Measurements from ENCODE around the gene STK4. TPM values are rescaled to one million over a fixed set of nuclear protein-coding genes. Genes with fewer than 3 reads are reported as not detected.
A peak's percentile ranks its signal among the peaks of the same experiment; 100 is the strongest.

Gene STK4
- polyA plus RNA-seq, 3 donors = 14.8 to 20.7 (median 20.5) TPM

DNA sequence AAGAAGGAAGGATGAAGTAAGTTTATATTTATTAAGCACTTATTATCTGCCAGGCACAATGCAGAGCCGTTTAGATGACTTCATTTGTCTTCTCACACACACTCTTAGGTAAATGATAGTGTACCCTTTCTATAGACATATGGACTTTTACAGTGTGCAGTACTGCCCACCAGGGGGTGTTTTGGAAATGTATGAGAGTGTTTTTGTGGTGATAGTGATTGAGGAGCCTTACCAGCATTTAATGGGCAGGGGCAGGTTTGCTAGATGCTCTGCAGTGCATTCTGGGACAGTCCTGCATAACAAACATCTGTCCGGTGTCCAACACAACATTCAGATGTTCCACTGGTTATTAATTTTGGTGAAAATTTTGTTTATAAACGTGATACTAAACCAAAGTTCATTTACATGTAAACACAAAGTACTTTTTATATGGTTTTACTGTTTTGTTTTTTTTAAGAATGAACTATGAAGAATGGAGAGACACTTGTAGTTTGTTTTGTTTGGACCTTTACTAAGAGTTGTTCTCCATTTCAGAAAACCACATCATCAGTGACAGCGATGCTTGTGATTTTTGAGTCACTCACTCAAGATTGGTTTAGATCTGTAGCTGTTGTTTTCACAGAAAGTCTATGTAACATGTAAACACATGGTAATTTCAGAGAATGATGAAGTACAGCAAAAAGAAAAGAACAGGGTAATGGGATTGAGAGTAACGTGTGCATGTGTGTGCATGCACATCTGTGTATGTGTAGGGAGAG is 114.7 kb downstream of the STK4 start:
- DNase-seq = no peak

DNA sequence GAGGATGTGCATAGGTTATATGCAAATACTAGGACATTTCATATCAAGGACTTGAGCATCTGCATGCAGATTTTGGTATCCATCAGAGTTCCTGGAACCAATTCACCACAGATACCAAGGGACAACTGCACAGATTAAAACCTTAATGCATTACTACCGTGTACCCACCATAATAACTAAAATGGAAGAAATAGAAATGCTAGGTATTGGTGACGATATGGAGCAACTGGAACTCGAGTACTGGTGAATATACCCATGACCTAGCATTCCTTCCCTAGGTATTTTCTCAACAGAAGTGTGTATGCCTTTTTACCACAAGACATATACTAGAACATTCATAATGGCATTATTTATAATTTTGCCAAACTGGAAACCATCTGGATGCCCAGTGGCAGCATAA is 116.2 kb downstream of the STK4 start:
- DNase-seq = no peak

DNA sequence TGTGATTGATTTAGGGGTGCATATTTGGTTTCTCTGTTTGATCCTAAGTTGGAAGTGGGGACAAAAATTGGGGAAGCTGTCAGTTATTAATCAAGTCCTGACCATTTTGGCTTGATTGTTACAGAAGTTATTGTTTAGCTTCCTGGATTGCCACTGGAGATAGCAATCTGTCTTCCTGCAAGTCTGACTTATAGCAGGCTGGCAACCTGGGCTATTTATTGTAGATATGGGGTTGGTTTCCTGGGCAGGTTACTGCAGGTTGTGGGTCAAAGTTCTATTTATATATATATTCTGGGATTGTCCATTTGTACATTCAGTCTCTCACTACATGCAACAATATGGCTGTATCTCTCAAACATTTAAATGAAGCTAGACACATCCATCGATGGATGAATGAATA is 116.8 kb downstream of the STK4 start:
- DNase-seq = no peak

DNA sequence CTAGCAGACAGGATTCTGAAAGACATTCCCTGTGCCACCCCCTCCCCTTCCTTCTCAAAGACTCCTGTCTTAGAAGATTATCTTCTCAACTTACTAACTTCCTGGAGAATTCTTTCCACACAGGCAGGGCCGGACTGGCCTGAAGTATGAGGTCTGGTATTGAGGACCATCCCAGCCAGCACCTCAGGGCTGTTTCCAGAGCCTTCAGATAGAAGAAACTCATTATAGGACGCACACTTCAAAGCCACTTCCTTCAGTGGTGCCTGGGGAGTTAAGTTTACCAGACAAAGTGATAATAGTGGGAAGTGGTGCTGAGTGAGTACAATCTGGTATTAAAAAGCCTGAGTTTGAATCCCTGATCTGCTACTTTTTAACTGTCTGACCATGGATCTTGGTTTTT is 119.0 kb downstream of the STK4 start:
- no peak for DNase-seq

DNA sequence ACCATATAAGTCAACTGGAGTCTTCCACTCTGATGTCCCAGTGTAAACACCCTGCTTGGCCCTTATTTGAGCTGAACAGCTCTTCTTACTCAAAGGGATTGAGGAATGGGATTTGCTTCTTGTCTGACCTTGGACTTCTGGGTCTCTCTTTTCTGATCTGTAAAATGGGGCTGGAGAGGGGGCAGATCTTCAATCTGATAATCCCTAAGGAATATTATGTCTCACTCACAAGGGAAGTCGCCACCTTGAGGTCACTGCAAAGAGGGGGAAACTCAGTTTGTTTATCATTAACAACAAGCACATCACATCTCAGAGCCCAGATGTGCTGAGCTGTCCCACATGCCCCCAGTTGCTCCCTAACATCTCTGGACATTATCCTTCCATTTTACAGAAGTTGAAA is 119.6 kb downstream of the STK4 start:
- no peak for DNase-seq

DNA sequence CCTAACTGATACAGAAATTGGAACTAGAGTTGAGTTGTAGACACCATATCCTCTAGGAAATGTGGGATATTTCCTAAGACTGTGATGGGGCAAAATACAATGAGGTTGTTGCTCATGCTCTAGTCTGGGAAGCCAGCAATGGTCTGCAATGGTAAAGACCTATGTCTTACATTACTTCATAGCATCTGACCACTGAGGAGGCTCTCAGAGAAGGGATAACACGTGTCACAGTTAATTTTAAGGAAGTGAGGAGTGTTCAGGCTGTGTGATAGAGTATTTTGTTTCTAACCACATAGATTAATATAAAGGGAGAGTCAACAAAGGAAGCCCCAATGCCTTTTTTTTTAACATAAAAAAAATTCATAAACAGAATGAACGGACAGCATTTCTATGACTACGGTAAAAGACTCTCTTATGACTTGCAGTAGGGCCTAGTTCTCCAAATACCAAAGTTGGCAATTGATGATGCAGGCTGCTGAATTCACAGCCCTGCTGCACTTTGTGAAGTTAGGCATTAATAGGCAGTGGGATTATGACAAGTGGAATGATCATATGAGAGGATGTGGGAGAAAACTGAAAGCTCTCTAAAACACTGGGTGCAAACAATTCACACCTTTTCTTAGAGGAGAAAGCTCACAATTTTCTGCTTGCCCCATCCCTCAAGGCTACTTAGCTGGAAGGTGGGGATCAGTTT is 120.9 kb downstream of the STK4 start:
- DNase-seq = no peak

DNA sequence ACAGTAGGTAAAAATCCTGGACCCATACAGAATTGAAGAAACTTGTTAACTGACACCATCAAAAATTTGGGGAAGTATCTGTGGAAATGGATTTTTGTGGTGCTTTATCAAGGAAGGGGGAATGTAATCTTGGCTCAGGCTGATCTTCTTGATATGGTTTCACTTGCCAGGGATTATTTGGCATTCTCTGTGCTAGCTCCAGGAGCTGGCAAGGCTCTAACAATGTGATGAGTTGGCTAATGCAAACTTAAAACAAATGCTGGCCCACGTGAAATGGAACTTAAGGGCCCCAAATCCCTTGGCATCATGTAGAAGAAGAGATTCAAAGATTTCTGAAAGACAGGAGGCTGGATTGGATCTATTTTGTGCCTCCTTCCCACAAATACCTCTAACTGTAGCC is 121.5 kb downstream of the STK4 start:
- DNase-seq = no peak

DNA sequence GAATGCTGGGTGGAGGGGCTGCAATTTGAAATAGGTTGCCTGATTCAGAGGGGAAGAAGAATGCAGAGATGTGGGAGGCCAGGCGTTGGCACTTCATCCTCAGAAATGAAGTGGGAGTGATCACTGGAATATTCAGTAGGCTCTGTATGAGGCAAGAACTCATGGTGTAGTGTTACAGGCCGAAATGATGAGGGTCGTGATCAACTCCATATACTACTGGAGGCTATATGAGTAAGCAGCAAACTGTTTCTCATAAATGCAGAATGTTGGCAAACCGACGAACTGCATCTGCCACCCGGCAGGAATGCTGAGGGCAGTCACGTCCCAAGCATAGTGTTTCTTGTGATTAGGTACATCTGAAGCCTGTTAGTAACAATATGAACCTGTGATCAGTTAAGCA is 121.9 kb downstream of the STK4 start:
- DNase-seq = peak; percentile 23

DNA sequence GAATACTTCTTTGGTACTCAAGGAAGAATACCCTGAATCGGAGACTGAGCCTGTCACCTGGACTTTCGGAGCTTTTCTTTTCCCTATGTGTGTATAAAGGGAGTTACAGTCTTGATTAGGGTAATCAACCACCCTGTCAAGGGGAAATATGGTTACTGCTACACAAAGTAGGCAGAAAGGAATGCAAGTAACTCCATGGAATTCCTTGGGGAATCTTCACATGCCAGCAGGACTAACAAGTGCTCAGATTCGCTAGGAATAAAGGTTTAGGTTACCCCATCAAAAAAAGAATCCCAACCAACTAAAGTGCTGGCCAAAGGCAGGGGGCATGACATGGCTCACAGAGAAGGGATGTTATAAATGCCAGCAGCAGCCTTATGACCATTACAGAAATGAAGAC is 124.2 kb downstream of the STK4 start:
- no peak for DNase-seq

DNA sequence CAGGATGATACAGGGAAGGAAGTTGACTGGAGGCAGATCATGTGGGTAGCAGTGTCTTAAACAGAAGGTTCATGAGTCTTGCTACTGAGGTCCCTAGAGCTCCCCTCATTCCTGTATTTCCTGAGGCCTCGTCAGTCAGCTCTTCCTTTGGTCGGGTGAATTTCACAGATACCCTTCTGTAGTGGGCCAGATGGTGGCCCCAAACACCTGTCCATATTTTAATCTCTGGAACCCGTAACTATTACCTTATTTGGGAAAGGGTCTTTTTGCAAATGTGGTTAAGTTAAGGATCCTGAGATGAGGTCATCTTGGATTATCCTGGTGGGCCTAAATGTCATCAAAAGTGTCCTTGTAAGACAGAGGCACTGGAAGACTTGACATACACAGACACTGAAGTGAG is 125.1 kb downstream of the STK4 start:
- no peak for DNase-seq

DNA sequence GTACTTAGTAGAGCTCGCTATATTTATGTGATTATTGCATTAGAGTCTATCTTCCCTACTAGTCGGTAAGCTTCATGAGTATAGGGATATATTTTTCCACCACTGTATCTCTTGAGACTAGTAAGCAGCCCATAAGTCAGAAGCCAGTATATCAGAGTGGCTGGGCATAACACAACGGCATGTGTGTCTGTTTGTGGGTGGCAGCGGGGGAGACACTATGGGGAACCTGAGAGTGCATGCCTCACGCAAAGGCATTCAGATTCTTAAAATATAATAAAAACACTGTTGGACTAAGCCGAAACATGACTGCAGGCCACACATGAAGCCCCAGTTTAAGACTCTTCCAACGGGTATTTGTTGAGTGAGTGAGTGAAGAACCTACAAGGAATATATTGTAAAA is 126.6 kb downstream of the STK4 start:
- DNase-seq = no peak

DNA sequence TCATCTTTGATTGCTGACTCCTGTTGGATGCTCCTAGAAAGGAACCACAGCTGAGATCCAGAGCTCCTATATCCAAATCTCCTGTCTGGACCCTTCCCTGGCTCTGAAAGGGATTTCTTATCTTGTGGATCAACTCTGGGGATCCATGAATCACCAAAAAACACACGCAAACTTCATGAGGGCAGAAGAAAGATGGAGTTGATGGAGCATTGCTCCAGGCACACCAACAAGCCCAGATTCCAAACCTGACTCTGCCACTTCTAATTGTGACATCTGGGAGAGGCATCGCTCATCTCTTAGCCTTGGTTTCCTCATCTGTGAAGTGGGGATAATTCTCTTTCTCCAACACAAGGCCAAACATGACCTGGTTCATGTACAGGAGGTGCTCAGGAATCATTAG is 127.9 kb downstream of the STK4 start:
- no peak for DNase-seq

DNA sequence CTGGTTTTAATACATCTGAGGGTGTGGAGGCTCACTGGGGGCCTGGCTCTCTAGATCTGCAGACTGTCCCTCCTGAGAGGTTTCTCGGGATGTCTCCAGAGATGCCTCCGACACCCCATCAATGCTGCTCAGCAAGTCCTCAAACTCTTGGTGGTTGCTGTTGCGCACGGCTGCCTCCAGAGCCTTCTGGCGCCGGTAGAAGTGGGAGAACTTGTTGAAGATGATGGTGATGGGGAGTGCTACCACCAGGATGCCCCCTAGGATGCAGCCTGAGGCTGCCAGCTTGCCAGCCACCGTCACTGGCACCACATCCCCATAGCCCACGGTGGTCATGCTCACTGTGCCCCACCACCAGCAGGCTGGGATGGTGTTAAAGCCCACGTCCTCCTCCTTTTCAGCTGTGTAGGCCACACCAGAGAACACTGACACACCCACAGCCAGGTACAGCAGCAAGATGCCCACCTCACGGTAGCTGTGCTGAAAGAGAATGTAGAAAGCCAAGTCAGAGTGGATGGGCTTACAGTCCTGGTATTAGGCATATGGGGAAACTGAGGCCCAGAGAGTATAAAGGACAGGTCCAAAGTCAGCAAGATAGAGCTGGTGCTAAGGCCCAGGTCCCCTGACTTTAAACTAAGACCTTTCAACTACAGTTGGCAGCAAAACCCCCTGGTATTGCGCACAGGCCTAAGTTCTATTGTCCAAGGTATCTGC is 128.7 kb downstream of the STK4 start:
- no peak for DNase-seq

DNA sequence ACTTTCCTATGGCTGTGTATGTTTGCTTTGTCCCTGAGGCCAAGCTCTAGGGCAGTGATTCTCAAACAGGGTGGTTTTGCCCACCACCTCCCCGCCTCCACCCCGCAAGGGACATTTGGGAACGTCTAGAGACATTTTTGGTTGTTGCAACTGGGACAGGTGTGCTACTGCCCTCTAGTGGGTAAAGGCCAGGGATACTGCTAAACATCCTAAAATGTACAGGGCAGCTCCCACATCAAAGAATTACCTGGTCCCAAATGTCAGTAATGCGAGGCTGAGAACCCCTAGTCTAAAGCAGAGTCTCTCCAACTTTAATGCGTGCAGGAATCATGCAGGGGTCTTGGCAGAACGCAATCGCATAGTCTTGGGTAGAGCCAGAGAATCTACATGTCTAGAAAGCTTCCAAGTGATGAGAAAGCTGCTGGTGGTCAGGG is 129.5 kb downstream of the STK4 start:
- DNase-seq = peak; percentile 33

DNA sequence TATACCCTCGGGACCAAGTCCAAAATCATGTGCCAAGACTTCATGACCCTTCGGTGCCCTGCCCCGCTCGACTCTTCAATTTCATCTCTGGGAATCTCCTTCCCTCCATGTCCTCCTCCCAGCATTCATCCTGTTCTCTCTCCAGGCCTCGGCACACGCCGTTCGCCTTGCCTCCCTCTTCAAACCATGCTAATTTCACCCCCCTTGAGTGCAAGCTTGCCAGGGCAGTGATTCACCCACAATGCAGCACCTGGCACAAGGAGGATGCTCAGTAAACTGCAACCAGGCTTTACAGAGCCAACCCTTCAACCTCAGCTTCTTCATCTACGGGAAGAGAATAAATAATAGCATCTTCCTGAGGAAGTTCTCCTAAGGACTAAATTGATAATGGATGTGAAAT is 130.5 kb downstream of the STK4 start:
- no peak for DNase-seq

DNA sequence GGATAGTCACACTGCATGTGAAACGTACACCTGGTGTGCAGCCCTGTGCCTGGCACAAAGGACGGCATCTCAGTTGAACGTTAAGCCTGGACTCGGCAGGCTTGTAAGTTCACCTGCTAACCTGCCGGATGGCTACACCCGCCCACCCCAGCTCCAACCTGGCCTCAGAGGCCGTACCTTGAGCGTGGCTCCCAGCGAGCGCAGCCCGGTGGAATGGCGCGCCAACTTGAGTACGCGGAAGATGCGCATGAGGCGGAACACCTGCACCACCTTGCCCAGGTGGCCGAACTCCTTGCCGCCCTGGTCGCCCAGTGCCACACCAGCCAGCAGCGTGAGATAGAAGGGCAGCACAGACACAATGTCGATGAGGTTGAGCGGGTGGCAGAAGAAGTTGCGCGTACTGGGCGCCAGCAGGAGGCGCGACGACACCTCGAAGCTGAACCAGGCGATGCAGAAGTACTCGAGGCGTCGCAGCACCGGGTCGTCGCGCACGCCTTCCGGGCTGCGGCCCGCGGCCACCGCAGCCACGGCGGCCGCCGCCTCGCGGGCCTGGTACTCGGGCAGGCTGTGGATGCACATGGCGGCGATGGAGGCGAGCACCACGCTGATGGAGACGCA is 131.3 kb downstream of the STK4 start:
- DNase-seq = peak; percentile 41

DNA sequence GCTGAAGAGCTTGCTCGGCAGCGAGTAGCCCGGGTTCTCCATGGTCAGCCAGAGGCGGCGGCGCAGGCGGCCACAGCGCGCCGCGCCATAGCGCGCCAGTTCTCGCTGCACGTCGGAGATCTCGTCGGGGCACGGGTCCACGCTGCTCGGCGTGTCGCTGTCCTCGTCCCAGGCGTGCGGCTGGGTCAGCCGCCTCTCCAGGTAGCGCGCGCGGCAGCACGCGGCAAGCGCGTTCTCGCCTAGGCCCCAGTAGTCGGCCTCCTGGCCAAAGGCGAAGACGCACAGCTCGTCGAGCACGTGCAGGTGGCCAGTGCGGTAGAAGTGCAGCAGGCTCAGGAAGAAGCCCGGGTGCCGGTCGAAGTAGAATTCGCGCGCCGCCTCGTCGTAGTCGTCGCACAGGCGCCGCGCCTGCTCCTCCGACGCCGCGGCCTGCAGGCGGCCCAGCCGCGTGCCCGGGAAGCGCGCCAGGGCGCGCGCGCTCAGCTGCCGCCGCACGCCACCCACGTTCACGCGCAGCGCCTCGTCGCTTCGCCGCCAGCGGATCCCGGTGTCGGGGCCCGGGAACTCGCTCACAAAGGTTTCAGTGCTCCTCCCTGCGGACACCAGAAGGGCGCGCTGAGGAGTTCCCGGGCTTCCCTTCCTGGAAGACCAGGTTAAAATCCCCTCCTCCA is 131.9 kb downstream of the STK4 start:
- DNase-seq = peak; percentile 36

DNA sequence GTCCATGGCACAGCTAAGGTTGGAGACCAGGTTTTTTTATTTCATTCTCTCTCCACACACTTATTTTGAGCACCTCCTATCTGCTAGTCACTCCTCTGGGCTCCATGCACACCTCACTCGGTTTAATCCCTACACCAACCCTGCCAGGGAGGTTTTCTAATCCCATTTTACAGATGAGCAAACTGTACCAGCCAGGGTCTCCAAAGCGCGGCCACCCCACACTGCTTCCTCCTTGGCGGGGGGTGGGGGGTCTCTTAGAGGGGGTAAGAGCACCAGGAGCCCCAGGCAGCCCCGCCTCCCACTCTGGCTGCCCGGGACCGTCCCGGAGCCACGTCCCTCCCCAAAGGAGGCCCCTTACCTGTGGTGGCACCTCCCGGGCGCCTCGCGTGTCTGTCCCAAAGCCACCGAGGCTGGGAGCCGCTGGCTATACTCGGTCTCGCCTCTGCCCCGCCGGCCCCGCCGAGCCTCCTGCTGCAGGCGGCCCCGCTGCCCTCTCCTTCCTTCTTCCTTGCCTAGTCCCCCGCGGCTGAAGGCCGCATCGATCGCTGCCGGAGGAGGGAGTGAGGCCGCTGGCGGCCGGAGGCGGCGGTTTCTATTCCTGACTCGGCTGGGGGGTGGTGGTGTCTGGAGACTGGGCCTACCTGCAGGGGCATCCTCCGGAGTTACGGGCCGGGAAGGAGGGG is 134.4 kb downstream of the STK4 start, which contains the start of gene KCNS1:
KCNS1 (minus strand) TSS at position 565 of the 683 bp plus-strand sequence. CDS start 1,891 bp downstream, outside the sequence.
- peak; percentile 10 for DNase-seq

DNA sequence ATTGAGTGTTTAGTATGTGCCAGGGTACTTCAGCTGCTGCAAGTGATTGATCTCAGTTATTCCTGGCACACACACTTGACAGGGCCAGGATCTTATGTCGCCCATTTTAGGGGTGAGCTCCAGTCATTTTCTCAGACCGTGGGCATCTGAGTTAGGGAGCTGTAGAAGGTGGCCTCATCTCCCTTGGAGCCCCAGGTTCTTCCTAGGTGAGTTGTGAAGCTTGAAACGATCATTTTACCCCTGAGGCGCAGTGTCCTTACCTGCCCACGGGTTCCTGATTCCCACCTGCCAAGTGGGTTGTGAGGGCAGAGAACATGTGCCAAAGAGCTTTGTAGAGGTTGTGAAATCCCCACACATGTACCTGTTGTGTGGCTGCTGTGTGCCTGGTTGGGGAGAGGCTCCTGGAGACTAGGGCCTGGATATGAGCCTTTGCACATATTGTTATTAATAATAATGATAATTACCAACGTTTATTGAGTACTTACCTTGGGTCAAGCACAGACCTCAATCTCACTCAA is 135.1 kb downstream of the STK4 start:
- DNase-seq = no peak

DNA sequence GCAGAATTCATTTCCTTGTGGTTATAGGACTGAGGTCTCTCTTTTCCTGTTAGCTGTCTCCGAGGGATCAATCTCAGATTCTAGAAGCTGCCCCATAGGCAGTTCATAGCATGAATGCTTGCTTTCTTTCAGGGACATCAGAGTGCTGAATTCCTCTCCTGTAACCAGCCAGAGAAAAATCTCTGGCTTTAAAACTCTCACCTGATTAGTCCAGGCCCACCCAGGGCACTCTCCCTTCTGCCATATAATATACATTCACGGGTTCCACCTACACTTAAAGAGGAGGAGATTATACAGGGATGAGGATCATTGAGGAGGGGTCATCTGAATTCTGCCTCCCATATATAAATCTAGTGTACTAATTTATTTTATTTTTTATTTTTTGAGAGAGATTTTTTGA is 136.8 kb downstream of the STK4 start:
- DNase-seq = no peak

DNA sequence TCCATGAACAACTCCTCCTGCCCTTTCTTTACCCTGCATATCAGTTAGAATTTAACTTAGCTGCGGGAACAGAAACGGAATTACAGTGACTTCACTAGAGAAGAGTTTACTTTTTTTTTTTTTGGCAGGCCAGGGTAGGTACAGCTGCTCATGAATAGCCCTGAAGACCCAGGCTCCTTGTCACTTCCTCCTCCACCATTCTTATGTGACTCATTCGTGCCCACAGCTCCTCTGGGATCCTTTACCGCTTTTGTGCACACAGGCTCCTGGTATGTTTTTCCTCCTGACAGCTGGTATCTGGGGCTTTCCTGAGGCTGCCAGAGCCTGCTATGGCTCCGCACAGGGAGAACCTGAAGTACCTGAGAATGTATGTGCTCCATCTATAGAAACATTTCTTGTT is 138.5 kb downstream of the STK4 start:
- DNase-seq = no peak

Measured in renal pelvis (tissue), 4 donors.